CD4-positive, alpha-beta T cell (primary cell): Measurements from ENCODE around the gene DNAH6. TPM values are rescaled to one million over a fixed set of nuclear protein-coding genes. Genes with fewer than 3 reads are reported as not detected.

ENCODE experiments used
- ATAC-seq: fragments of 200-7000 bp; cut with Tn5 transposase; one replicate; pipeline ENCODE4 v1.10.0; 2022; ENCODE audit warnings: mild to moderate bottlenecking; ENCODE audit not compliant: poor library complexity
- CTCF ChIA-PET: fragments of 350-600 bp; sonication (Branson Sonifier 250); formaldehyde crosslinking; loops from one replicate; lab custom pipeline; 2021; ENCODE audit warnings: antibody characterized with exemption, inconsistent platforms; lab: Charles Lee
- POLR2A ChIA-PET: fragments of 350-600 bp; sonication (Branson Sonifier 250); formaldehyde crosslinking; loops from one replicate; lab custom pipeline; 2021; ENCODE audit warnings: antibody characterized with exemption, inconsistent platforms; lab: Charles Lee
- DNase-seq, 14 experiments: peaks; one replicate each; pipeline ENCODE4 v3.0.0-alpha.2; 2013 to 2020; ENCODE audit warnings: mixed read lengths in 2 of 14
- H3K27ac ChIP-seq, 2 donors: one replicate each; pipeline versions ENCODE4 v1.5.1 to v1.7.0; 2013; ENCODE audit warnings: low read length in 2 of 2, low read depth in 1 of 2, mild to moderate bottlenecking in 1 of 2
- H3K27me3 ChIP-seq, 2 experiments: 1 replicate in 1 of 2; 2 replicates in 1 of 2; pipeline versions ENCODE4 v1.6.1 to v1.7.0; 2013; ENCODE audit warnings: low read length in 2 of 2, control low read depth in 1 of 2, mild to moderate bottlenecking in 1 of 2, moderate library complexity in 1 of 2; ENCODE audit not compliant: insufficient read depth in 2 of 2, control insufficient read depth in 1 of 2
- H3K36me3 ChIP-seq: one replicate; pipeline ENCODE4 v1.6.1; 2013; ENCODE audit warnings: low read length, control low read depth; ENCODE audit not compliant: insufficient read depth
- H3K4me1 ChIP-seq: one replicate; pipeline ENCODE4 v1.6.1; 2013; ENCODE audit warnings: low read length, control low read depth; ENCODE audit not compliant: insufficient read depth
- H3K4me3 ChIP-seq: one replicate; pipeline ENCODE4 v1.5.1; 2013; ENCODE audit warnings: mild to moderate bottlenecking, low read length, moderate library complexity
- H3K9me3 ChIP-seq, 2 experiments: 1 replicate in 1 of 2; 2 replicates in 1 of 2; pipeline versions ENCODE4 v1.6.1 to v1.7.0; 2013; ENCODE audit warnings: low read length in 2 of 2, mild to moderate bottlenecking in 2 of 2, control low read depth in 1 of 2, moderate library complexity in 1 of 2; ENCODE audit not compliant: control insufficient read depth in 1 of 2, insufficient read depth in 1 of 2
- H3K27ac Mint-ChIP-seq: one replicate; pipeline ENCODE4 v1.8.0; 2020; ENCODE audit warnings: mixed read lengths
- H3K27me3 Mint-ChIP-seq: one replicate; pipeline ENCODE4 v1.8.0; 2021; ENCODE audit warnings: mixed read lengths
- H3K36me3 Mint-ChIP-seq: one replicate; pipeline ENCODE4 v1.8.0; 2021; ENCODE audit warnings: low read depth, mixed read lengths
- H3K4me1 Mint-ChIP-seq: one replicate; pipeline ENCODE4 v1.8.0; 2021; ENCODE audit warnings: low read depth, mixed read lengths
- H3K4me3 Mint-ChIP-seq: one replicate; pipeline ENCODE4 v1.8.0; 2020; ENCODE audit warnings: mild to moderate bottlenecking, mixed read lengths
- H3K9me3 Mint-ChIP-seq: one replicate; pipeline ENCODE4 v1.8.0; 2020; ENCODE audit warnings: mixed read lengths
- CTCF ChIP-seq: fragments of 200-600 bp; IDR thresholded peaks from one replicate; pipeline ENCODE4 v1.8.0; 2022; ENCODE audit warnings: antibody characterized with exemption, mild to moderate bottlenecking
- intact Hi-C, 2 experiments: fragments of 100-400 bp; cut with DNase I in 1 of 2; cut with micrococcal nuclease in 1 of 2; formaldehyde crosslinking; loops; one replicate each; pipeline versions ENCODE4 v1.15.1 to v1.9.0; 2023 to 2025; cut with DNase I, micrococcal nuclease
- total RNA-seq, 174 experiments: library from RNA in 2 of 174; stranded (reverse) in 2 of 174; gene quantifications; one replicate each; pipeline ENCODE4 v1.2.3 and lab custom pipeline; 2021 to 2026

Gene DNAH6
- total RNA-seq, 2 experiments from 2014 or later: 0.59 to 1.2 TPM

GRCh38 chr2:84603911-84604310, 87.6 kb downstream of the DNAH6 start:
- Histone ChIP-seq H3K27ac (no peak overlapping the region), H3K9me3 (peaks cover 0 to 14% of the 10 kb centered on the region in 2 experiments), H3K27me3 (no peaks in the 10 kb centered on the region), H3K4me1 (no peaks in the 10 kb centered on the region), H3K36me3 (no peaks in the 10 kb centered on the region), H3K4me3 (no peak overlapping the region)
- peaks cover 16% of the 10 kb centered on the region for H3K36me3 Mint-ChIP-seq
- H3K4me3 Mint-ChIP-seq: no peak overlapping the region
- H3K9me3 Mint-ChIP-seq: peaks cover 12% of the 10 kb centered on the region
- no peak for TF ChIP-seq CTCF
- no peaks in the 10 kb centered on the region for H3K27me3 Mint-ChIP-seq
- ATAC-seq (no peak), DNase-seq (no peak)
- intact Hi-C loops: no loop called here
- ChIA-PET CTCF (interaction anchor here (0.6 kb wide), 1 partner anchor 36 kb away, joined by 3 read pairs; no protein-coding TSS in a partner anchor), POLR2A (no interaction called here)
- H3K4me1 Mint-ChIP-seq: peaks cover 6% of the 10 kb centered on the region
- no peak overlapping the region for H3K27ac Mint-ChIP-seq

- DNase-seq (no peak), ATAC-seq (no peak)
- no peaks in the 10 kb centered on the region for H3K4me1 Mint-ChIP-seq
- ChIA-PET CTCF (no interaction called here), POLR2A (interaction anchor here (0.6 kb wide), 1 partner anchor 16 kb away, joined by 4 read pairs; no protein-coding TSS in a partner anchor)
- no peak overlapping the region for H3K4me3 Mint-ChIP-seq
- no peak overlapping the region for H3K4me3 ChIP-seq
- H3K4me1 ChIP-seq: no peaks in the 10 kb centered on the region
- intact Hi-C loops: no loop called here
- no peaks in the 10 kb centered on the region for H3K27me3 Mint-ChIP-seq
- peaks cover 11% of the 10 kb centered on the region for H3K36me3 Mint-ChIP-seq
- peaks cover 0 to 8% of the 10 kb centered on the region in 2 experiments for H3K9me3 ChIP-seq
- no peaks in the 10 kb centered on the region for H3K27me3 ChIP-seq
- no peak overlapping the region for H3K27ac Mint-ChIP-seq
- no peaks in the 10 kb centered on the region for H3K36me3 ChIP-seq
- no peak overlapping the region for H3K27ac ChIP-seq
- no peak for TF ChIP-seq CTCF
- peaks cover 7% of the 10 kb centered on the region for H3K9me3 Mint-ChIP-seq
Observed at GRCh38 chr2:84613082-84613481, 96.8 kb downstream of the DNAH6 start.

- Histone ChIP-seq H3K27me3 (no peaks in the 10 kb centered on the region), H3K9me3 (no peaks in the 10 kb centered on the region), H3K27ac (no peak overlapping the region), H3K4me1 (no peaks in the 10 kb centered on the region), H3K36me3 (no peaks in the 10 kb centered on the region), H3K4me3 (no peak overlapping the region)
- no peak for TF ChIP-seq CTCF
- H3K4me1 Mint-ChIP-seq: no peaks in the 10 kb centered on the region
- H3K9me3 Mint-ChIP-seq: no peaks in the 10 kb centered on the region
- DNase-seq (no peak), ATAC-seq (no peak)
- H3K4me3 Mint-ChIP-seq: no peak overlapping the region
- ChIA-PET CTCF (no interaction called here), POLR2A (no interaction called here)
- intact Hi-C loops: no loop called here
- no peaks in the 10 kb centered on the region for H3K36me3 Mint-ChIP-seq
- H3K27me3 Mint-ChIP-seq: no peaks in the 10 kb centered on the region
- H3K27ac Mint-ChIP-seq: no peak overlapping the region
Observed at GRCh38 chr2:84619794-84620371, 103.6 kb downstream of the DNAH6 start.
